ENCODE data around the gene MIEN1. TPM values are rescaled to one million over a fixed set of nuclear protein-coding genes. Genes with fewer than 3 reads are reported as not detected.

The MIEN1 gene
- total RNA-seq, 1 experiment from 2014 or later = 40.6 TPM

GRCh38 chr17:39730095-39730921 is at the start of gene MIEN1 (continued):
- peak; percentile 93 for TF ChIP-seq HMGXB4 (CRISPR knock-in tag; IDR thresholded peaks at IDR 0.05)
- TF ChIP-seq MYBL2 (CRISPR knock-in tag; IDR thresholded peaks at IDR 0.05) = 0 out of 2 replicates have a peak, but pooled peaks have one; percentile 82
- no peak for TF ChIP-seq E2F1 (CRISPR knock-in tag; IDR thresholded peaks at IDR 0.05)
- no peak for TF ChIP-seq ZNF512 (CRISPR knock-in tag; IDR thresholded peaks at IDR 0.05; ENCODE audit: borderline replicate concordance)
- peak; percentile 81 for TF ChIP-seq CTCF (IDR thresholded peaks at IDR 0.05)
- peak; percentile 43; the same call in 1 of the 2 replicates for TF ChIP-seq FOXP1 (CRISPR knock-in tag; IDR thresholded peaks at IDR 0.05; ENCODE audit: borderline replicate concordance)
- TF ChIP-seq PRRX2 (CRISPR knock-in tag; IDR thresholded peaks at IDR 0.05) = peak; percentile 35; the same call in 1 of the 2 replicates
- TF ChIP-seq GABPB1 (CRISPR knock-in tag; IDR thresholded peaks at IDR 0.05) = peak; percentile 86
- no peak for TF ChIP-seq NR2C2 (CRISPR knock-in tag; IDR thresholded peaks at IDR 0.05)
- peak; percentile 99 for TF ChIP-seq USF2 (CRISPR knock-in tag; IDR thresholded peaks at IDR 0.05)

- POLR2A ChIA-PET = no interaction called here
- no peaks in the 10 kb centered on the region; the same call in 1 of the 2 replicates for H3K27me3 Mint-ChIP-seq (ENCODE audit: low read depth)
- H3K4me3 Mint-ChIP-seq = no peak overlapping the region
- no peak for DNase-seq (ENCODE audit: low spot score)
- H3K4me1 Mint-ChIP-seq = peaks cover 4% of the 10 kb centered on the region
- no peaks in the 10 kb centered on the region for H3K9me3 Mint-ChIP-seq
- no peak overlapping the region for H3K27ac Mint-ChIP-seq
- TF ChIP-seq NFE2L1 (CRISPR knock-in tag; IDR thresholded peaks at IDR 0.05) (no peak), ZNF138 (CRISPR knock-in tag; conservative IDR thresholded peaks at IDR 0.05) (no peak), MYBL2 (CRISPR knock-in tag; IDR thresholded peaks at IDR 0.05) (no peak), TEAD4 (CRISPR knock-in tag; IDR thresholded peaks at IDR 0.05) (no peak)
- ATAC-seq = no peak
- H3K36me3 Mint-ChIP-seq = no peaks in the 10 kb centered on the region
- CTCF ChIA-PET = interaction anchor here (0.8 to 1.0 kb wide), 4 partner anchors 47 to 203 kb away, joined by 3 to 4 read pairs (median 4); partner anchors contain the start of genes MIEN1 and PSMD3
Observed at GRCh38 chr17:39777534-39778365, 47.4 kb upstream of the MIEN1 start.

GRCh38 chr17:39776252-39776651 is 45.9 kb upstream of the MIEN1 start:
- CTCF ChIA-PET = interaction anchor here (0.7 to 1.0 kb wide), 3 partner anchors 103 to 611 kb away, joined by 3 to 4 read pairs (median 3); no protein-coding TSS in a partner anchor

More at GRCh38 chr17:39776252-39776651, 45.9 kb upstream of the MIEN1 start:
- no peaks in the 10 kb centered on the region for H3K9me3 Mint-ChIP-seq
- TF ChIP-seq PRDM15 (CRISPR knock-in tag; IDR thresholded peaks at IDR 0.05) (no peak), ZBTB21 (CRISPR knock-in tag; IDR thresholded peaks at IDR 0.05; ENCODE audit: borderline replicate concordance) (no peak)
- DNase-seq (ENCODE audit: low spot score) = no peak
- no peak overlapping the region for H3K4me3 Mint-ChIP-seq
- POLR2A ChIA-PET = no interaction called here
- H3K27ac Mint-ChIP-seq = no peak overlapping the region
- peaks cover 12% of the 10 kb centered on the region for H3K4me1 Mint-ChIP-seq
- no peaks in the 10 kb centered on the region for H3K36me3 Mint-ChIP-seq
- no peaks in the 10 kb centered on the region for H3K27me3 Mint-ChIP-seq (ENCODE audit: low read depth)
- no peak for ATAC-seq

All from WTC11 (cell line).